ENCODE measurements around the gene ZNF460.

DNA sequence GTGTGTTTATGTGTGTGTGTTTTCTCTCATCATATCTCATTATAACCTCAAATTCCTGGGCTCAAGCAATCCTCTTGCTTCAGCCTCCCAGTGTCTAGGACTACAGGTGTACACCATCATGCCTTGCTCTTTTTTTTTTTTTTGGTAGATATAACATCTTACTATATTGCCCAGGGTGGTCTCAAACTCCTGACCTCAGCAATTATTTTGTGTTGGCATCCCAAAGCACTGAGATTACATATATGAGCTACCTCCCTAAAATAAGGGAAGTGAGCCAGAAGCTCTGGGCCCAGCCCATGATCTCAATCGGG, 39.5 kb downstream of the ZNF460 start:
- TF ChIP-seq, protein P1, sequence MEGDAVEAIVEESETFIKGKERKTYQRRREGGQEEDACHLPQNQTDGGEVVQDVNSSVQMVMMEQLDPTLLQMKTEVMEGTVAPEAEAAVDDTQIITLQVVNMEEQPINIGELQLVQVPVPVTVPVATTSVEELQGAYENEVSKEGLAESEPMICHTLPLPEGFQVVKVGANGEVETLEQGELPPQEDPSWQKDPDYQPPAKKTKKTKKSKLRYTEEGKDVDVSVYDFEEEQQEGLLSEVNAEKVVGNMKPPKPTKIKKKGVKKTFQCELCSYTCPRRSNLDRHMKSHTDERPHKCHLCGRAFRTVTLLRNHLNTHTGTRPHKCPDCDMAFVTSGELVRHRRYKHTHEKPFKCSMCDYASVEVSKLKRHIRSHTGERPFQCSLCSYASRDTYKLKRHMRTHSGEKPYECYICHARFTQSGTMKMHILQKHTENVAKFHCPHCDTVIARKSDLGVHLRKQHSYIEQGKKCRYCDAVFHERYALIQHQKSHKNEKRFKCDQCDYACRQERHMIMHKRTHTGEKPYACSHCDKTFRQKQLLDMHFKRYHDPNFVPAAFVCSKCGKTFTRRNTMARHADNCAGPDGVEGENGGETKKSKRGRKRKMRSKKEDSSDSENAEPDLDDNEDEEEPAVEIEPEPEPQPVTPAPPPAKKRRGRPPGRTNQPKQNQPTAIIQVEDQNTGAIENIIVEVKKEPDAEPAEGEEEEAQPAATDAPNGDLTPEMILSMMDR (conservative IDR thresholded peaks at IDR 0.05; ENCODE audit: low read depth, low read length), result no peak
- TF ChIP-seq EZH2phosphoT487 (IDR thresholded peaks at IDR 0.05; ENCODE audit: borderline replicate concordance, low read length) (no peak), EZH2 (IDR thresholded peaks at IDR 0.05; ENCODE audit: low read length, unreplicated experiment) (no peak)

Measured in PC-3 (cell line).